GM21390 (cell line): Measurements from ENCODE around the gene TMEM266.

Experiments
- ATAC-seq: cut with Tn5 transposase; IDR thresholded peaks from one replicate; pipeline ENCODE4 v1.9.1; 2021; ENCODE audit not compliant: unreplicated experiment

Gene TMEM266

GRCh38 chr15:76065793-76066192, 6.0 kb downstream of the TMEM266 start:
- no peak for ATAC-seq

DNA sequence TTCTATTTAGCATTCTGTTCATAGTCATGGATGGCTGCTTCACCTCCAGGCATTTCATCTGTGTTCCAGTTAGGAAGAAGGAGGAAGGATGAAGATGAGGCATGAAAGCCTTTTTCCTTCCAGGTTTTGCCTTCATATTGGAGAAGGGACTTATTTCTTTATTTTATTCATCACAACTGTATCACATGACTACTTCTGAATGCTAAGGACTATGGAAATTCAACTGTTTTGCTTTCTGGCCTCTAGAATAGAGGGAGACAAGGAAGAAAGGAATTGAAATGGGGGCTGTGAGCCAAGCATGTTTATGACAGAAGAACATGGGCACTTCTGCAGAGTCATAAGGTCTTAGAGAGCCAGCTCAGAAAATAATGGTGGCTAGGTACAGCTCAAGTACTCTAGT, 10.4 kb downstream of the TMEM266 start:
- no peak for ATAC-seq

DNA sequence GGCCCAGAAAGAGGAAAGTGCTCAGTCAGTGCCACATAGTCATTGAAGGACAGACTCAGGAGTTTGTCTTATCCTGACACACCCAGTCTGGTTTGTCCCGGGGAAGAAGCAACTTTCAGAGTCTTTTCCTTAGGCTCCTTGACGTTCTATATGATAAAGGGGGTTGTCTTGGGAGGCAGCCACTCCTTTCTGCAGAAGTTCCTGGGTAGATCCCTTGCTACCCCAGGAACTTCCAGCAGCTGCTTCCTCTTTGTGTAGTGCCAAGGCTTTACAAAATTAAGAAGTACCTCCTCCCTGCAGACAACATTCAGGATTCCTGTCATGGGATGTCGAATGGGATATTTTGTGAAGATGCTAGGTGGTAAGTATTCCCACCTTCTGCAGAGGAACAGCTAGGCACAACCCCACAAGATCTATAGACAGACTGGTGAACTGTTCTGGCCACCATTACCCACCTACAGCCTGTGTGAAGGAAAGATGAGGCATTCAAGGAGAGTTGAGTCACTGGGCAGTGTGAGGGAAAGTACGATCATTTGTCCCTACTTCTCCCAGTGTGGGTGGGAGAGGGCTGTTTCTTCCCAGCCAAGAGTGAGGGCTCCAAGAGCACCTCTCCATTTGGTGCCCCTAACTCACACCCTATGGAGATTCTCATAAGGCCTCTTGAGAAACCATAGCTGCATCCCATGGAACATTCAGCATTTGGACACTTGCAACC, 11.3 kb downstream of the TMEM266 start:
- no peak for ATAC-seq

GRCh38 chr15:76071806-76072205, 12.0 kb downstream of the TMEM266 start:
- ATAC-seq, result no peak

DNA sequence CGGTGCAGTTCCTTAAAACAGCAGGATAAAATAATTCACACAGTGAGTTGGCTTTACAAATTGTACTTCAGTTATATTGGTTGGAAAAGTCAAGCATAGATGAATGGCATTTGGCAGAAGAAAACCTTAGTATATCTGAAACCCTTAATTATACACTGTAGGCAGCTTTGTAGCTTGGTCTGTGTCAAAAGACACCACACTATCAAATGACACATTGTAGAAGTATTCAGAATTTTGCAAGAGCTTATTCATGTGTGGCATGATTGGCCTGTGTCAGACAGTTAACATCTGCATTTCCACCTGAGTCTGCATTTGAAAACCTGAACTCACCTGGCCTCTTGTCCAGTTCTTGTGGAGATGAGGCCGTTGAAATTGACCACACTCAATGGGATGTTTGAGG, 13.8 kb downstream of the TMEM266 start:
- ATAC-seq, result no peak

DNA sequence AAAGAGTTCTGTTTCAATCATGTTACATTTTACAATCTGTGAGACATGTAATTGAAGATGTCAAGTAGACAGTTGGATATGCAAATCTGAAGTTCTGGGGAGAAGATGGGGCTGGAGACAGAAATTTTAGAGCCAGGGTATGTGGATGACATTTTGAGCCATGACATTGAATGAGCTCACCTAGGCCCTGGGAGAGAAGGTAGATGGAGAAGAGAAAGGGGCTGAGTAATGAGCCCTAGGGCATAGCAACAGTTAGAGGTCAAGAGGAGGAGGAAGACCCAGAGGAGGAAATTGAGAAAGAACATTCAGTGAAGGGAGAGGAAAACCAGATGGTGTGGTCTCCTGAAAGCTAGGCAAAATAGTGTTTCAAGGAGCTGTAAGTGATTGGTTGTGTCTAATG, 15.3 kb downstream of the TMEM266 start:
- no peak for ATAC-seq

DNA sequence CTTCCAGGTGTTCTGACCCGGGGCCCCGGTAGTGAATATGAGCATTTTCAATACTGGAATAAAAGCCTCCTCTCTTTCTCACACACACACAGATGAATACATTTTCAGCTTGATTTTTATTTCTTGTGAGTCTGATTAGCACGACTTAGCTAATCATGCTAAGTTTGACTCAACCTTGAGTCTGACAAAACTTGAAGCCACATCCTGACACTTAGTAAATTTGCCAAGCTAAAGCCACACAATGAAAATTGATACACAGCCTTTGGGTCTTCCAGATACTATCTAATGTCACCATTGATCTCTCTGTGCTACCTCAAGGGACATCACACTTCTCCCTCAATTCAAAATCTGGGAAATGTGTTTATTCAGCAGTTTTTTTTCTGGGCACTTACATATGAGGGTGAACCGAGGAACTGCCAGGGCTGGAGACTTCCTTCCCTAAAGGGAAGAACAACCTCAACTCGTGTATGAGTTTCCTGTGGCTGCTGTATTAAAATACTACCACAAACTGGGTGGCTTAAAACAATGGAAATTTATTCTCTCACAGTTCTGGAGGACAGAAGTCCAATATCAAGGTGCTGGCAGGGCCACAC, 18.6 kb downstream of the TMEM266 start:
- no peak for ATAC-seq

- no peak for ATAC-seq
Measured at GRCh38 chr15:76084256-76084655, 24.5 kb downstream of the TMEM266 start.

- ATAC-seq, result no peak
Measured at GRCh38 chr15:76098685-76099084, 38.9 kb downstream of the TMEM266 start.

- ATAC-seq, result no peak
Measured at GRCh38 chr15:76099388-76099787, 39.6 kb downstream of the TMEM266 start.

DNA sequence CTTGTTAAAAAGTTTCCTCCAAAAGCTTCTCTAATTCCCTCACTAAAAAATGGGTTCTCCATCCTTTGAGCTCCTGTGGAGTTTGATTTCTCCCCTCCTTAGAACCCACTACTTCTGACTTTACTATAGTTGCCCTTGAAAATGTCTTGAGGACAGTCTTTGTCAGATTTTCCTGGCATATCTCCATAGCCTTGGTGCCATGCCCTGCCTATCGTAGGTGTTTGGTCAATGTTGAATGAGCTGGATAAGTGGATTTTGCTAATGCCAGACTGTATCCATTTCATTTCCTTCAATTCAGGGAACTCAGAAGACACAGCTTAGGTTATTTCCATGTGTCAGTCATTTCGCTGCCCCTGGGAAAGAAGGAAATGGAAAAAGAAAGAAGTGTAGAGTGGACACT, 40.6 kb downstream of the TMEM266 start:
- ATAC-seq, result no peak

DNA sequence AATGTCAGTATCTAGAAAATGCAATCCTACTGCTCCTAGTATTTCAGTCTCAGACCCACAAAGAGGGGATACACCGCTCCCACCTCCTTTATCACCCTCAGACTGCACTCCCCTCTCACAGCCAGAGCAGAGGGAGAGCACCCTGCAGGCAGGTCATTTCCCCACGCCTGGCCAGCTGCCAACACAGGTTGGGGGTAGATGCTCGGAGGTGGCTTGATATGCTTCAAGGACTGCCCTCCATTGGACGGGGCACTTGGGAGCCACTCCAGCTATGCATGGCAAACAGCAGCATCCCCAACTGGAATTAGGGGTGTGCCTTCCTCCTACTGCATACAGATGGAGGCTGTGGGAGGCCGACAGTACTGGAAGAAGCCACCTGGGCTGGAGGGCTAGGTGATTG, 41.9 kb downstream of the TMEM266 start:
- ATAC-seq, result no peak

- ATAC-seq, result no peak
Measured at GRCh38 chr15:76105391-76105790, 45.6 kb downstream of the TMEM266 start.

DNA sequence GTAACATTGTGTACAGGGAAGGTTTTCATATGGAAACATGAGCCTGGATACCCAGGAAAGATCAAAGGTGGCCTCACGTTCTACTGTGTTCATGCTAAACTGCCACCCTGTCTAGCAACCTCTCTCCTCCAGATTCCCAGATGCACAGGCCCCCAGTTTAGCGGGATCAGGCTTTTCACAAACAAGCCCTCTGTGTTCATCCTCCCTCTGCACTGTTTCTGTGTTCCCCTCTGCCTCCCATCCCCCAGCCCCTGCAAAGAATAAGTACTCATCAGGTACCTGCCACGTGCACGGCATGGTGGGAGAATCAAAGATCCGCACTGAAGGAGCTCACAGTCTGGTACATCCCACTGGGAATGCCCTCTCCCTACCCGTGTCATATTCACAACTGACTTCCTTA, 46.1 kb downstream of the TMEM266 start:
- no peak for ATAC-seq

DNA sequence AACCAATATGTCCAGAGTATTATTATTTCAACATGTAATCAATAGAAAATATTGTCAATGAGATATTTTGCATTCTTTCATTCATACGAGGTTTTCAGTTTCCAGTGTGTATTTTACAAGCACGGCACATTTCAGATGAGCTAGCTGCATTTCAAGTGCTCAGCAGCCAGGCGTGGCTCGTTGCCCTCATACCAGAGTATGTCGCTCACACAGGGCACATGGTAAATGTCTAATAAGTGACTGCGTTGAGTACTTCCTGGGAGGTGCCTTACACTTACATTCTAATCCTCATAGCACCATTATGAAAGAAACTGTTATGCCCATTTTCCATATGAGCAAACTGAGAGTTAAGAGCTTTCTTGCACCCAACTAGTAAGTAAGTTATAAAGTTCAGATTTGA, 47.4 kb downstream of the TMEM266 start:
- ATAC-seq, result no peak

DNA sequence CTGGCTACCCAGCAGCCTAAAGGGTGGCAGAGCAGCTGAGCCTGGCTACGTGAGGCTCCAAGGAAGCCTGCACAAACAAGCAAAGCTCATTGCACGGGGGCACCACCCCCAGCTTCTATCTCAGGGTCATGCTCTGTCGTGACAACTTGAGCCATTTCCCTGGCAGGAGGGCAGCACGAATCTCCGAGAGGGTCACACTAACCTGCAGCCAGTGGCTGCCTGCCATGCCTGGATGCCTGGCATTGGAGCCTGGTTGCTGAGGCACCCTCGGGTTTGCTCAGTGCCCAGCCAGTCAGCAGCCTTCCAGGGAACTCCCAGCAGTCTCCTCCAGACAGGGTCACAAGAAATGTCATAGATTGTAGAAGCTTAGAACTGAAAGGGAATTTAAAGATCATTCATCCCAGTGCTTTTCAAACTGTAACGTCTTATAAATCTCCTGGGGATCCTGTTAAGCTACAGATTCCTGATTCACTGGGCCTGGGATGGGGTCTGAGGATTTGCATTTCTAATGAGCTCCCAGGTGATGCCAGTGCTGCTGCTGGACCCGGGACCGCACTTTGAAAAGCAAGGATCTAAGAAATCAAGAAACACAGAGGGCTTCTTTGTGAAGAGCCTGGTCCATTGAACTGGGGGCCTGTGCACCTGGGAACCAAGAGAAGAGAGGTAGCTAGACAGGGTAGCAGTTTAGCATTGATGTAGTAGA, 48.4 kb downstream of the TMEM266 start:
- ATAC-seq, result no peak

- ATAC-seq, result no peak
Measured at GRCh38 chr15:76109046-76109445, 49.3 kb downstream of the TMEM266 start.

GRCh38 chr15:76114561-76114960, 54.8 kb downstream of the TMEM266 start:
- ATAC-seq, result no peak

- ATAC-seq, result no peak
Measured at GRCh38 chr15:76116138-76116885, 56.5 kb downstream of the TMEM266 start.

GRCh38 chr15:76117181-76117580, 57.4 kb downstream of the TMEM266 start:
- ATAC-seq, result no peak

GRCh38 chr15:76118767-76119166, 59.0 kb downstream of the TMEM266 start:
- no peak for ATAC-seq

DNA sequence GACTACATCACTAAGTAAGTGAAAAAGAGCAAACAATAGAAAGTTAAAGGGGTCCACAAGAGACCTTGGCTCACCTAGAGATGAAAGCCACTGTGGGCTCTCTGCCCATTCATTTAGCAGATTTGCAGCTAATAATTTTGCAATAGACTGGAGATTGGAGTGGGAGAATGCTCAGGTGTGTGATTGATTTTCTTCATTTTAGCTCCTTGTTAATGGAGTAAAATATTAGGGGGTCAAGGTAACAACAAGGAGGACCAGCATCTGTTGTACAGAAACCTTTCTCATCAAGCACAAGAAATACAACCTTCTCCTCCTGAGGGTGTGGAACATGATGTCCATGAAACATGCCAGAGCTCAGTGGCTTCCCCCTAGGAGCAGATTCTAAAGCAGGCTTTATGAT, 63.2 kb downstream of the TMEM266 start:
- ATAC-seq, result no peak
